MCF 10A (cell line): ENCODE data around the gene DENND2A. TPM values are rescaled to one million over a fixed set of nuclear protein-coding genes. Genes with fewer than 3 reads are reported as not detected.

Source experiments
- BruUV-seq: library from RNA; stranded (reverse); fragments of 400-500 nt; replicated peaks from 2 replicates; lab custom pipeline; 2021; lab: Mats Ljungman, UMichigan
- CTCF ChIA-PET: fragments of 300-600 bp; sonication (Branson Sonifier 250); formaldehyde crosslinking; extraction: SDS; loops from one replicate; lab custom pipeline; 2021; ENCODE audit warnings: antibody characterized with exemption, inconsistent platforms; lab: Yijun Ruan, JAX
- POLR2A ChIA-PET: fragments of 300-600, 350-650 bp; sonication (Branson Sonifier 250); formaldehyde crosslinking; extraction: SDS; loops from one replicate; lab custom pipeline; 2020; ENCODE audit warnings: antibody characterized with exemption, inconsistent platforms; lab: Yijun Ruan, JAX
- DNase-seq: peaks from one replicate; pipeline ENCODE4 v3.0.0-alpha.2; 2018; ENCODE audit not compliant: unreplicated experiment
- H3K27ac Mint-ChIP-seq: one replicate; pipeline ENCODE4 v1.8.0; 2022; ENCODE audit warnings: mild to moderate bottlenecking, low read depth, mixed read lengths; ENCODE audit not compliant: unreplicated experiment
- H3K27me3 Mint-ChIP-seq: one replicate; pipeline ENCODE4 v1.8.0; 2022; ENCODE audit warnings: mixed read lengths; ENCODE audit not compliant: insufficient read depth, unreplicated experiment
- H3K36me3 Mint-ChIP-seq: one replicate; pipeline ENCODE4 v1.8.0; 2022; ENCODE audit warnings: mild to moderate bottlenecking, moderate library complexity, mixed read lengths; ENCODE audit not compliant: insufficient read depth, unreplicated experiment
- H3K4me1 Mint-ChIP-seq: one replicate; pipeline ENCODE4 v1.8.0; 2022; ENCODE audit warnings: mixed read lengths; ENCODE audit not compliant: insufficient read depth, unreplicated experiment
- H3K4me3 Mint-ChIP-seq: one replicate; pipeline ENCODE4 v1.8.0; 2022; ENCODE audit warnings: mild to moderate bottlenecking, moderate library complexity, mixed read lengths; ENCODE audit not compliant: unreplicated experiment
- H3K9me3 Mint-ChIP-seq: one replicate; pipeline ENCODE4 v1.8.0; 2022; ENCODE audit warnings: mixed read lengths; ENCODE audit not compliant: unreplicated experiment
- CTCF ChIP-seq: fragments of 200-600 bp; IDR thresholded peaks from one replicate; pipeline ENCODE4 v1.8.0; 2022; ENCODE audit warnings: antibody characterized with exemption, mild to moderate bottlenecking; ENCODE audit not compliant: unreplicated experiment
- intact Hi-C: fragments of 100-400 bp; cut with micrococcal nuclease; formaldehyde crosslinking; loops from 2 replicates; pipeline ENCODE4 v1.14.1; 2022
- total RNA-seq: library from RNA; stranded (reverse); gene quantifications from 2 replicates; pipeline ENCODE4 v1.2.3, GENCODE V29; 2022

DENND2A gene
- total RNA-seq, 1 experiment from 2014 or later = 0.26 TPM

DNA sequence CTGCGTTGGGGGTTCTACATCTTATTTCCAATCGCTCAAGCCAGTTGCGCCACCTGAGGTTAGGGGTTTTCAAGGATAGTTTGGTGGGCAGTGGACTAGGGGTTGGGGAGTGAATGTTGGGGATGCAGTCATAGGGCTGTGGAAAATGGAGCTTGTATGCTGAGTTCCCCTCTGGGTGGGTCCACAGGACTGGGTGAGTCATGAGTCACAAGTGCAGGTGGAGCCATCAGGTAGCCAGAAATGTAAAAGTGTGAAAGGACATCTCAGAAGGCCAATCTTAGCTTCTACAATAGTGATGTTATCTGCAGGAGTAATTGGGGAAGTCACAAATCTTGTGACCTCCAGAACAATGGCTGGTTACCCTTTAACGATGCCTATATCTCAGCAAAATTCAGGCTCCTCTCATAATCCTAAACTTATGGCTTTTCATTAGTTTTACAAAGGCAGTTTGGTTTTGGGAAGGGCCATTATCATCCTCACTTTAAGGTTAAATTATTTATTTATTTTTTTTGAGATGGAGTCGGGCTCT, 143.3 kb downstream of the DENND2A start:
- TF ChIP-seq CTCF = no peak
- H3K4me3 Mint-ChIP-seq = no peak overlapping the region
- H3K4me1 Mint-ChIP-seq = no peaks in the 10 kb centered on the region
- no peak for DNase-seq
- ChIA-PET POLR2A (no interaction called here), CTCF (interaction anchor here (0.6 to 11.9 kb wide), 7 partner anchors 9 to 192 kb away, joined by 3 to 197 read pairs (median 4); partner anchors contain the start of gene MKRN1)
- H3K27ac Mint-ChIP-seq = no peak overlapping the region
- intact Hi-C loops = no loop called here
- no TSS peak for BruUV-seq
- H3K36me3 Mint-ChIP-seq = no peaks in the 10 kb centered on the region
- no peaks in the 10 kb centered on the region for H3K9me3 Mint-ChIP-seq
- H3K27me3 Mint-ChIP-seq = no peaks in the 10 kb centered on the region

- TF ChIP-seq CTCF = no peak
- H3K4me3 Mint-ChIP-seq = no peak overlapping the region
- H3K27me3 Mint-ChIP-seq = no peaks in the 10 kb centered on the region
- CTCF ChIA-PET = interaction anchor here (0.6 to 11.9 kb wide), 5 partner anchors 18 to 1359 kb away, joined by 3 to 197 read pairs (median 4); partner anchors contain the start of gene MKRN1
- no TSS peak for BruUV-seq
- no peak overlapping the region for H3K27ac Mint-ChIP-seq
- no peaks in the 10 kb centered on the region for H3K36me3 Mint-ChIP-seq
- H3K4me1 Mint-ChIP-seq = no peaks in the 10 kb centered on the region
- intact Hi-C loops = no loop called here
- POLR2A ChIA-PET = interaction anchor here (1.0 kb wide), 1 partner anchor 18 kb away, joined by 9 read pairs; no protein-coding TSS in a partner anchor
- DNase-seq = no peak
- no peaks in the 10 kb centered on the region for H3K9me3 Mint-ChIP-seq
Observed at GRCh38 chr7:140495514-140496097, 145.0 kb downstream of the DENND2A start.

- no peak overlapping the region for H3K4me3 Mint-ChIP-seq
- TF ChIP-seq CTCF = no peak
- no peak overlapping the region for H3K27ac Mint-ChIP-seq
- intact Hi-C loops = no loop called here
- DNase-seq = no peak
- H3K9me3 Mint-ChIP-seq = no peaks in the 10 kb centered on the region
- BruUV-seq = no TSS peak
- no peaks in the 10 kb centered on the region for H3K4me1 Mint-ChIP-seq
- ChIA-PET CTCF (interaction anchor here (0.6 to 11.9 kb wide), 5 partner anchors 8 to 1247 kb away, joined by 3 to 197 read pairs (median 4); partner anchors contain the start of gene MKRN1), POLR2A (interaction anchor here (1.0 kb wide), 1 partner anchor 17 kb away, joined by 9 read pairs; no protein-coding TSS in a partner anchor)
- no peaks in the 10 kb centered on the region for H3K36me3 Mint-ChIP-seq
- H3K27me3 Mint-ChIP-seq = no peaks in the 10 kb centered on the region
Observed at GRCh38 chr7:140494867-140495266, 145.7 kb downstream of the DENND2A start.

GRCh38 chr7:140489026-140489359, 151.6 kb downstream of the DENND2A start:
- intact Hi-C loops = no loop called here
- H3K27me3 Mint-ChIP-seq = no peaks in the 10 kb centered on the region
- no TSS peak for BruUV-seq

More at GRCh38 chr7:140489026-140489359, 151.6 kb downstream of the DENND2A start:
- POLR2A ChIA-PET = interaction anchor here (0.6 kb wide), 1 partner anchor 11 kb away, joined by 3 read pairs; no protein-coding TSS in a partner anchor
- no peak for DNase-seq
- Mint-ChIP-seq H3K27ac (no peak overlapping the region), H3K4me1 (peaks cover 8% of the 10 kb centered on the region), H3K9me3 (no peaks in the 10 kb centered on the region), H3K4me3 (no peak overlapping the region), H3K36me3 (no peaks in the 10 kb centered on the region)
- no peak for TF ChIP-seq CTCF
- CTCF ChIA-PET = interaction anchor here (0.6 to 11.9 kb wide), 5 partner anchors 11 to 255 kb away, joined by 3 to 197 read pairs (median 3); partner anchors contain the start of gene MKRN1
